ENCODE measurements around the gene AGPS.
"Not testable (repeated sequence)": the region's sequence is repeated elsewhere in the genome, so short reads cannot be mapped to it uniquely, and the experiment has no call there.

The AGPS gene

GRCh38 chr2:177533253-177533652 lies 140.7 kb downstream of the AGPS start:
- no peak for DNase-seq

- DNase-seq: no peak
Observed at GRCh38 chr2:177535000-177535399, 142.4 kb downstream of the AGPS start.

GRCh38 chr2:177535958-177536504 lies 143.5 kb downstream of the AGPS start:
- no peak for DNase-seq

- DNase-seq: no peak
Observed at GRCh38 chr2:177537213-177537612, 144.6 kb downstream of the AGPS start.

GRCh38 chr2:177537636-177538035 lies 145.1 kb downstream of the AGPS start:
- no peak for DNase-seq

- no peak for DNase-seq
Observed at GRCh38 chr2:177538323-177538722, 145.8 kb downstream of the AGPS start.

- no peak for DNase-seq
Observed at GRCh38 chr2:177540283-177540682, 147.7 kb downstream of the AGPS start.

GRCh38 chr2:177541258-177541991 lies 148.9 kb downstream of the AGPS start:
- no peak for DNase-seq

GRCh38 chr2:177542396-177542795 lies 149.8 kb downstream of the AGPS start:
- DNase-seq: no peak

GRCh38 chr2:177543007-177543760 lies 150.6 kb downstream of the AGPS start:
- no peak for DNase-seq

GRCh38 chr2:177545143-177545542 lies 152.6 kb downstream of the AGPS start:
- no peak for DNase-seq

- DNase-seq: no peak
Observed at GRCh38 chr2:177545981-177546585, 153.5 kb downstream of the AGPS start.

GRCh38 chr2:177547122-177547521 lies 154.5 kb downstream of the AGPS start:
- DNase-seq: no peak

- DNase-seq: no peak
Observed at GRCh38 chr2:177547772-177548171, 155.2 kb downstream of the AGPS start.

GRCh38 chr2:177548636-177549035 lies 156.1 kb downstream of the AGPS start:
- no peak for DNase-seq

- DNase-seq: no peak
Observed at GRCh38 chr2:177549171-177549570, 156.6 kb downstream of the AGPS start.

GRCh38 chr2:177550264-177551200 lies 158.0 kb downstream of the AGPS start:
- no peak for DNase-seq

- DNase-seq: not testable (repeated sequence)
Observed at GRCh38 chr2:177551360-177551759, 158.8 kb downstream of the AGPS start.

- DNase-seq: peak; percentile 56
Observed at GRCh38 chr2:177551989-177552421, 159.4 kb downstream of the AGPS start.

GRCh38 chr2:177552422-177553175 lies 160.0 kb downstream of the AGPS start:
- DNase-seq: peak; percentile 91

- DNase-seq: peak; percentile 52
Observed at GRCh38 chr2:177553176-177553884, 160.8 kb downstream of the AGPS start.
